Muscle layer of duodenum (tissue), 2 donors: ENCODE measurements around the gene PRMT2.

Experiments used
- H3K27ac ChIP-seq: one replicate; pipeline ENCODE4 v1.7.0; 2013; ENCODE audit warnings: mild to moderate bottlenecking, low read length
- H3K27me3 ChIP-seq: one replicate; pipeline ENCODE4 v1.7.0; 2013; ENCODE audit warnings: low read depth, mild to moderate bottlenecking, control low read depth, low read length
- H3K36me3 ChIP-seq, 2 donors: one replicate each; pipeline ENCODE4 v1.7.0; 2013; ENCODE audit warnings: low read length in 2 of 2, control low read depth in 1 of 2, mild to moderate bottlenecking in 1 of 2; ENCODE audit not compliant: insufficient read depth in 2 of 2, control insufficient read depth in 1 of 2
- H3K4me1 ChIP-seq, 2 donors: one replicate each; pipeline ENCODE4 v1.7.0; 2013; ENCODE audit warnings: low read length in 2 of 2, mild to moderate bottlenecking in 2 of 2, control low read depth in 1 of 2, moderate library complexity in 1 of 2; ENCODE audit not compliant: insufficient read depth in 2 of 2, control insufficient read depth in 1 of 2
- H3K4me3 ChIP-seq, 2 donors: one replicate each; pipeline ENCODE4 v1.7.0; 2013; ENCODE audit warnings: low read length in 2 of 2, low read depth in 1 of 2, mild to moderate bottlenecking in 1 of 2
- H3K9me3 ChIP-seq, 2 donors: one replicate each; pipeline ENCODE4 v1.7.0; 2013; ENCODE audit warnings: low read length in 2 of 2, control low read depth in 1 of 2, mild to moderate bottlenecking in 1 of 2; ENCODE audit not compliant: control insufficient read depth in 1 of 2
- donor health status: healthy.

PRMT2 gene

DNA sequence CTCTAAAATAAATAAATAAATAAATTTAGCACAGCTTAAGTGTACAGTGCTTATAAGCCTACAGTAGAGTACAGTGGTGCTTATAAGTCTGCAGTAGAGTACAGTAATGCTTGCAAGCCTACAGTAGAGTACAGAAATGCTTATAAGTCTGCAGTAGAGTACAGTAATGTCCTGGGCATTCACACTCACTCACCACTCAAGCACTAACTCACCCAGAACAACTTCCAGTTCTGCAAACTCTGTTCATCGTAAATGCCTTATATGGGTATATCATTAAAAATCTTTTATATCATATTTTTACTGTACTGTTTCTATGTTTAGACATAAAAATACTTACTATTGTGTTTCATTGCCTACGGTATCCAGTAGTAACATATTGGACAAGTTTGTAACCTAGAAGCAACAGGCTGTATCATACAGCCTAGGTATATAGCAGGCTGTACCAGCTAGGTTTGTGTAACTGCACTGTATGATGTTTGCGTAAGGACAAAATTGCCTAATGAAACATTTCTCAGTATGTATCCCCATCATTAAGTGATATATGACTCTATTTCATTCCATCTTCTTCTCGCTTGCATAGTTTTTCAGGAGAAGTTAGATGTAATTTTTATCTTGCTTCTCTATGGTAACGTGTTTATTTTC, 16.6 kb upstream of the PRMT2 start:
- Histone ChIP-seq H3K27me3 (no peaks in the 10 kb centered on the region), H3K9me3 (no peaks in the 10 kb centered on the region), H3K27ac (no peak overlapping the region), H3K4me1 (peaks cover 0 to 10% of the 10 kb centered on the region in 2 donors), H3K4me3 (no peak overlapping the region), H3K36me3 (no peaks in the 10 kb centered on the region)

DNA sequence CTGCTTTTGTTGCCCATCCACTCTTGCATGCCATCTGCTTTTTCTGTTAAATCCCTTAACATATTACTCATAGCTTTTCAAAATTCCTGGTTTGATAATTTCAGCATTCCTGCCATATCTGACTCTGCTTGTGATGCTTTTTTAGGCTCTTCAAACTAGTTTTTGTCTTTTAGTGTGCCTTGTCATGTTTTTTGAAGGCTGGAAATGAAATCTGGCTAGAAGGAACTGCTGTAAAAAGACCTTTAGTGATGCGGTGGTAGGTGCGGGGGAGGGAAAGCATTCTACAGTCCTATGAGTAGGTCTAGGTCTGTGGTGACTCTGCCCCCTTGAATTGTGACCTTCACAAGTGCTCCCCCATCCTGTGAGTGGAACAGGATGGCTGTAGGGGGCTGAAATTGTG, 15.6 kb upstream of the PRMT2 start:
- H3K4me1 ChIP-seq: peaks cover 0 to 10% of the 10 kb centered on the region in 2 donors
- H3K27ac ChIP-seq: no peak overlapping the region

DNA sequence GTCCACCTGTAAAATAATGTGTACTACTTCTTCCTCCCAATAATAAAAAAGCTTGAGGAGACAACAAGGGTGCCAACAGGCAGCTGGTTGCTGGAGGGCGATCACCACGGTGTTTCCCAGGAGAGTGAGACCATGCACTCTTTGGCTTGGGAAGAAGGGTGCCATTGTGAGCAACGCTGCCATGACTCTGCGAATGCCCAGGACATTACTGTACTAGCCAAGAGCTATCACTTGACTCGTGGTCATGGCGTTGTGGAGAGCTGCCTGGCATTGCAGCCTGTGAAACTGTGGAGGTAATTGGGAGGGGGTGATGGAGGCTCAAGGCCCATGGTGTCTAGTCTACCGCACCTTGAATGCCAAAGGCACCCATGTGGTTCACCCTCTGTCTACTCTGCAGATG, 14.6 kb upstream of the PRMT2 start:
- Histone ChIP-seq H3K4me1 (peaks cover 0 to 10% of the 10 kb centered on the region in 2 donors), H3K4me3 (no peak overlapping the region), H3K36me3 (no peaks in the 10 kb centered on the region), H3K9me3 (peaks cover 5 to 10% of the 10 kb centered on the region in 2 donors), H3K27ac (no peak overlapping the region), H3K27me3 (no peaks in the 10 kb centered on the region)

More for the DNA sequence above, 15.6 kb upstream of the PRMT2 start:
- Histone ChIP-seq H3K27me3 (no peaks in the 10 kb centered on the region), H3K36me3 (no peaks in the 10 kb centered on the region), H3K4me3 (no peak overlapping the region), H3K9me3 (peaks cover 0 to 1% of the 10 kb centered on the region in 2 donors)

DNA sequence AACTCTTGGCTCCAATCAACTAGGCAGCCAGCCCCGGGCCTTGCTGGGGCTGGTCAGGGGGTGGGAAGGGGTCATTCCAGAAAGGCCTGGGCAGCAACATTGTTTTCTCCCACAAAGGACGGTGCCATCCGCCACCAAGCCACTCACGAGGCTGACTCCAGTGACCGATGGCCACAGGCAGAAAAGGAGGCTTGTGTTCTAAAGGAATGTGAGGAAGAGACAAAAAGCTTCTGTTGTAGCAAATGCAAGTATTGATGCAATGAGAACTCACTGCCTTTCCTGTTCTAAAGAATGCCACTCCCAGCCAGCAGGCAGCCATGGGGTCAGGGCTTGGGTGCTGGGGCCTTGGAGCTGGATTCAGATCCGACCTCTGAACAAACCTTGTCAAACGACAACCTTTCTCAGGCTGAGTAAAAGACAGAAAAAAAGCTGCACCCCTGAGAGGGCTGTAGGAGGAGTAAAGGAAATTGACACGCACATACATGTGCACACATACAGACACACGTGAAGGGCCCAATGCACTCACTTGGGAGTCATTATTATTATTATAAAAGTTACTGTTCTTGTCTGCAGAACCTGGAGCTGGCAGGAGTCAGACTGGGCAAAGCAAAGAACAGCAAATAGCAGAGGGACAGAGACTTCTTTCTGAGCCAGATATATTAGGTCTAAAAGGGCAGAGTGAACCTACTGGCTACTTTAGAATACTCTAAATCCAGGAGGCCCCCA, 13.9 kb upstream of the PRMT2 start:
- Histone ChIP-seq H3K4me1 (peaks cover 0 to 10% of the 10 kb centered on the region in 2 donors), H3K27ac (peak overlapping the region; percentile 61), H3K36me3 (no peaks in the 10 kb centered on the region), H3K4me3 (no peak overlapping the region), H3K27me3 (no peaks in the 10 kb centered on the region), H3K9me3 (peaks cover 5 to 17% of the 10 kb centered on the region in 2 donors)

DNA sequence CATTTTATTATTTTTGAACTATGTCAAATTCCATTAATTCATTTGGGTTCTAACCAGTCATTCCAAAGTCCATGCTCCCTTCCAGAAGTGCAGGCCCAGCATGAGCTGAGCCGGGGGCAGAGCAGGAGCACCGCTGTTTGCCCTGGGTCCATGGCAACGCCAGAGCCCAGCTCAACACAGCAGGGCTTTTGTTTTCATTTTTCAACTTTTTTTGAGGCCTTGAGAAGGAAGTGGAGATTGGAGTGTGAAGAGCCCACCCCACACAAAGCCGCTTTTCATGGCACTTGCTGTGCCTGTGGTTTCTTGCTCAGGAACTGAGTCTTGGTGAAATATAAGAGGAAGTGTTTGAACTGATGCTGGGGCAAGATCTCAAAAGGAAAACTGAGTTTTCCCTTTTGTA, 13.2 kb upstream of the PRMT2 start:
- Histone ChIP-seq H3K27ac (peak overlapping the region; percentile 61), H3K9me3 (peaks cover 5 to 18% of the 10 kb centered on the region in 2 donors), H3K27me3 (no peaks in the 10 kb centered on the region), H3K4me3 (no peak overlapping the region), H3K4me1 (peaks cover 0 to 10% of the 10 kb centered on the region in 2 donors), H3K36me3 (no peaks in the 10 kb centered on the region)

DNA sequence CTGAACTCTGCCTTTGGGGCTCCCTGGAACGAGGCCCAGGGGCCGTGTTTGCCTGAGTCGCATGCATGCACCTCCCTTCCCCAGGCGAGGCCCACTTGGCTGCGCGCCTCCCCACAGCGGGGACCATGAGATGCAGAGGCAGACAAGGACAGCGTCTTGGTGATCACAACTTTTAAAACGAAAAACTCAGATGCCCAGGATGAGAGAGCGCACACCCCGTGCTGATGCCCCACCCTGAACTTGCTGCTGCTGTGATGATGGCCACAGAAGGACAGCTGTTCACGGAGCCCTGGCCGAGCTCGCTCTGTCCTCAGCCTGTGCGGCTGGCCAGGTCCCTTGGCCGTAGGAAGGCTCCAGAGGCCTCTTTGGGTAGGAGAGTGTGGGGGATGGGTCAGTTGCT, 11.4 kb upstream of the PRMT2 start:
- no peak overlapping the region for H3K27ac ChIP-seq

DNA sequence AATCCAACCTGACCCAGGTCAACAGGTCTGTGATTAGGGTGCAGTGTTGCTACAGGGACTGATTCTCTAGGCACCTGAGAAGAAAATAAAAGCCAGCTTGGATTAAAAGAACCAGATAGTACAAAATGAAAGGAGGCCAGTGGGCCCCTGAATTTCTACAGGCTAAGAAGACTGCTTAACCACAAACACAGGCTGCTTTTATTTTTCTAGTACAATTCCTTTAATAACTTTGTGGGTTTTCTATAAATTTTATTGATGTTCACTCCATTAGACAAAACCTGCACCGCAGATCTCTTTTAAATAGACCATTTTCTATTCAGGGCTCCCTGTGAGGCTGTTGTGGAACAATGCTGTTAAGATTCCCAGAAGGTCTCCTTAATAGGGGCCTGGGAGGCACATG, 9.7 kb upstream of the PRMT2 start:
- Histone ChIP-seq H3K27me3 (no peaks in the 10 kb centered on the region), H3K27ac (no peak overlapping the region), H3K4me3 (peak overlapping the region in 1 of 2 donors; percentile 3), H3K36me3 (no peaks in the 10 kb centered on the region), H3K4me1 (peaks cover 0 to 6% of the 10 kb centered on the region in 2 donors), H3K9me3 (peaks cover 5 to 18% of the 10 kb centered on the region in 2 donors)

More for the DNA sequence above, 11.4 kb upstream of the PRMT2 start:
- Histone ChIP-seq H3K9me3 (peaks cover 5 to 18% of the 10 kb centered on the region in 2 donors), H3K36me3 (no peaks in the 10 kb centered on the region), H3K27me3 (no peaks in the 10 kb centered on the region), H3K4me1 (peaks cover 0 to 10% of the 10 kb centered on the region in 2 donors), H3K4me3 (no peak overlapping the region)

DNA sequence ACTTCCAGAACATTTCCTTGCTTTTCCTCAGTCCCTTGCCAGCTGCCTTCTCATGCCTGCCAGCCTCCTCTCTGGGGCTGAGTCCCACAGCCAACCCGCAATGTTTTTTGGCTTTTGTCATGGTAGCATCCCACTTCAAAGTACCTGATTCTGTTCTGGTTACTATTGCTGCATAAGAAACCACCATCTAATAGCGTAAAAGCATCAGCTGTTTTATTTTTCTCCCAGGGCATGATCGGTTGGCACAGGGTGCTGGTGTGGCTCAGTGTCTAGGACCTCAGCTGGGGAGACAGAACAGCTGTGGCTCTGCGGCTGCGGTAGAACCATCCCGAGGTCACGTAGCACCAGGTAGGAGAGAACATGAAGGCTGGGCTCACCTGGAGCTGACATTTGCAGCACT, 8.9 kb upstream of the PRMT2 start:
- Histone ChIP-seq H3K36me3 (no peaks in the 10 kb centered on the region), H3K9me3 (peaks cover 5 to 18% of the 10 kb centered on the region in 2 donors), H3K27ac (no peak overlapping the region), H3K4me3 (no peak overlapping the region), H3K4me1 (peaks cover 0 to 5% of the 10 kb centered on the region in 2 donors), H3K27me3 (no peaks in the 10 kb centered on the region)

DNA sequence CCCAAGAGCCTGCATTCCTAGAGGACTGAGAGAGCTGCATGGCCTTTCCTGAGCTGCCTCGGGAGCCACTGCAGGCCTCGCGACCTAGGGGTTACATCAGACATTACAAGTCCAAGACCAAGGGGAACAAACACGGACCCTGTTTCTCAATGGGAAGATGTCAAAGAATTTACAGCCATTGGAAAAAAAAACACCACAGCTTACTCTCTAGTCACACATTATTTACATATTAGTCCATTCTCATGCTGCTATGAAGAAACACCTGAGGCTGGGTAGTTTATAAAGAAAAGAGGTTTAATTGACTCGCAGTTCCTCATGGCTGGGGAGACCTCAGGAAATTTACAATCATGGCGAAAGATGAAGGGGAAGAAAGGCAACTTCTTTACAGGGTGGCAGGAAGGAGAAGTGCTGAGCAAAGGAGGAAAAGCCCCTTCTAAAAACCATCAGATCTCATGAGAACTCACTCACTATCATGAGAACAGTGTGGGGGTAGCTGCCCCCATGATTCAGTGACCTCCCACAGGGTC, 8.4 kb upstream of the PRMT2 start:
- H3K4me3 ChIP-seq: no peak overlapping the region
- H3K4me1 ChIP-seq: no peaks in the 10 kb centered on the region
- peaks cover 5 to 18% of the 10 kb centered on the region in 2 donors for H3K9me3 ChIP-seq
- no peaks in the 10 kb centered on the region for H3K36me3 ChIP-seq
- H3K27me3 ChIP-seq: no peaks in the 10 kb centered on the region
- no peak overlapping the region for H3K27ac ChIP-seq

DNA sequence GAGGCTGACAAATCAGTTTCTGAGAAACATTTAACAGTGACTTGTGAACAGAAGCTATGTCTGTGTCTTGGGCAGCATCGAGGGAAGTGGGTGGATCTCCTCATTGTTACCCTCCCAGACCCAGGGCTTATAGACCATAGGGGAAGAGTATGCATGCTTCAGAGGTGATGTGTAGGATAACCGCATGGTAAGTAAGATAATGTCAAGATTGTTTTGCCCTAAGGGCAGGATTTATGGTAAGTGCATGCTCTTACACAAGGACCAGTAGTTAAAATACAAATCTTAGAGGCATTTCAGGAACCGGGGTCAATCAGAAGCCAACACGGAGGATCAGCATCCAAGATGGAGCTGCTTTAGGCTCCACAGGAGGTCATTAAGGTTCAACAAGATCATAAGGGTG, 7.7 kb upstream of the PRMT2 start:
- no peaks in the 10 kb centered on the region for H3K36me3 ChIP-seq
- H3K4me3 ChIP-seq: no peak overlapping the region
- H3K27ac ChIP-seq: no peak overlapping the region

DNA sequence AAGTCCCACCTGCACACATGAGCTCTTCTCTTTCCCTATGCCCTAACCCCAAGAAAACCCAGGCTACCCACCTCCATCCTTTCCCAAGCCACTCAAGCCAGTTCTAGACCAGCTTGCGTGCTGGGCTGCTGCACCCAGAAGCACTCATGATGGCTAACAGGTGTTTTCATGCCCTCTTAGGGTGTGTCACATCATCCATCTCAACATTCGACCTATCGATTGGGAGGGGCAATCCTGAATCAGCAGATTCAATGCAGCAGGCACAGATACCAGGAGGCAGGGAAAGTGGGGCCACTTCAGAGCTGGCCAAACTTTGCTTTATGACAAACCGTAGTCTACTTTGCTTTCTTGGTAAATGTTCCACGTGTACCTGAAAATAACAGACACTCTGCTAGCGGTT, 6.6 kb upstream of the PRMT2 start:
- H3K4me1 ChIP-seq: no peaks in the 10 kb centered on the region
- H3K27me3 ChIP-seq: no peaks in the 10 kb centered on the region
- peaks cover 5 to 18% of the 10 kb centered on the region in 2 donors for H3K9me3 ChIP-seq
- no peaks in the 10 kb centered on the region for H3K36me3 ChIP-seq
- no peak overlapping the region for H3K4me3 ChIP-seq
- H3K27ac ChIP-seq: no peak overlapping the region

More for the DNA sequence above, 7.7 kb upstream of the PRMT2 start:
- Histone ChIP-seq H3K4me1 (no peaks in the 10 kb centered on the region), H3K27me3 (no peaks in the 10 kb centered on the region), H3K9me3 (peaks cover 5 to 18% of the 10 kb centered on the region in 2 donors)
